Mesendoderm (in vitro differentiated cells): ENCODE data around the gene TEX35. TPM values are rescaled to one million over a fixed set of nuclear protein-coding genes. Genes with fewer than 3 reads are reported as not detected.

Experiments
- DNase-seq: peaks from one replicate; pipeline ENCODE4 v3.0.0; 2013
- H2AK5ac ChIP-seq: 2 replicates; pipeline ENCODE4 v1.6.1; 2013; ENCODE audit warnings: low read length, inconsistent platforms
- H2BK120ac ChIP-seq: 2 replicates; pipeline ENCODE4 v1.6.1; 2013; ENCODE audit warnings: low read depth, mild to moderate bottlenecking, low read length, moderate library complexity, mixed read lengths
- H2BK15ac ChIP-seq: replicated peaks from 2 replicates; pipeline ENCODE4 v1.6.1; 2013; ENCODE audit warnings: low read depth, mild to moderate bottlenecking, moderate library complexity
- H2BK5ac ChIP-seq: 2 replicates; pipeline ENCODE4 v1.6.1; 2013; ENCODE audit warnings: low read length, inconsistent platforms
- H3K18ac ChIP-seq: 2 replicates; pipeline ENCODE4 v1.6.1; 2013; ENCODE audit warnings: mild to moderate bottlenecking, low read length, mixed read lengths
- H3K23ac ChIP-seq: one replicate; pipeline ENCODE4 v1.6.1; 2013; ENCODE audit warnings: low read length
- H3K27ac ChIP-seq: 2 replicates; pipeline ENCODE4 v1.5.1; 2013; ENCODE audit warnings: low read depth, mild to moderate bottlenecking, inconsistent platforms, low read length, moderate library complexity
- H3K27me3 ChIP-seq: 2 replicates; pipeline ENCODE4 v1.6.1; 2013; ENCODE audit warnings: low read length, control low read depth, mild to moderate bottlenecking, inconsistent platforms; ENCODE audit not compliant: insufficient read depth, poor library complexity
- H3K36me3 ChIP-seq: 2 replicates; pipeline ENCODE4 v1.6.1; 2013; ENCODE audit warnings: low read length, inconsistent platforms; ENCODE audit not compliant: control insufficient read depth, insufficient read depth
- H3K4ac ChIP-seq: one replicate; pipeline ENCODE4 v1.6.1; 2013; ENCODE audit warnings: low read depth, mild to moderate bottlenecking, low read length, moderate library complexity
- H3K4me1 ChIP-seq: 2 replicates; pipeline ENCODE4 v1.6.1; 2013; ENCODE audit warnings: low read depth, low read length, inconsistent platforms; ENCODE audit not compliant: control insufficient read depth
- H3K4me2 ChIP-seq: 2 replicates; pipeline ENCODE4 v1.6.1; 2013; ENCODE audit warnings: low read length
- H3K4me3 ChIP-seq: 2 replicates; pipeline ENCODE4 v1.5.1; 2013; ENCODE audit warnings: mild to moderate bottlenecking, low read length
- H3K56ac ChIP-seq: one replicate; pipeline ENCODE4 v1.6.1; 2013; ENCODE audit warnings: low read length
- H3K79me1 ChIP-seq: 2 replicates; pipeline ENCODE4 v1.6.1; 2013; ENCODE audit warnings: low read length, inconsistent platforms
- H3K79me2 ChIP-seq: 2 replicates; pipeline ENCODE4 v1.6.1; 2013; ENCODE audit warnings: mild to moderate bottlenecking, low read length; ENCODE audit not compliant: control insufficient read depth, insufficient read depth
- H3K9ac ChIP-seq: 2 replicates; pipeline ENCODE4 v1.6.1; 2013; ENCODE audit warnings: low read length, inconsistent platforms
- H4K5ac ChIP-seq: one replicate; pipeline ENCODE4 v1.6.1; 2013; ENCODE audit warnings: low read length
- H4K8ac ChIP-seq: one replicate; pipeline ENCODE4 v1.6.1; 2013; ENCODE audit warnings: low read depth, mild to moderate bottlenecking, control low read depth, low read length, moderate library complexity
- WGBS: extraction: QIAGEN DNeasy Blood & Tissue Kit; methylation state at CpG from one replicate; pipeline ENCODE4 v1.1.7; 2013; ENCODE audit warnings: low lambda C conversion rate, missing lambda C conversion rate; ENCODE audit not compliant: insufficient coverage; ENCODE audit errors: extremely low coverage; 5-methylcytosine and 5-hydroxymethylcytosine counted together
- small RNA-seq: library from polyadenylated mRNA; stranded (forward); fragments of <200 nt; extraction: miRNeasy Mini kit (QIAGEN cat#:217004); gene quantifications from one replicate; pipeline ENCODE3, GENCODE V24; 2013; ENCODE audit not compliant: insufficient read depth

Gene TEX35

DNA sequence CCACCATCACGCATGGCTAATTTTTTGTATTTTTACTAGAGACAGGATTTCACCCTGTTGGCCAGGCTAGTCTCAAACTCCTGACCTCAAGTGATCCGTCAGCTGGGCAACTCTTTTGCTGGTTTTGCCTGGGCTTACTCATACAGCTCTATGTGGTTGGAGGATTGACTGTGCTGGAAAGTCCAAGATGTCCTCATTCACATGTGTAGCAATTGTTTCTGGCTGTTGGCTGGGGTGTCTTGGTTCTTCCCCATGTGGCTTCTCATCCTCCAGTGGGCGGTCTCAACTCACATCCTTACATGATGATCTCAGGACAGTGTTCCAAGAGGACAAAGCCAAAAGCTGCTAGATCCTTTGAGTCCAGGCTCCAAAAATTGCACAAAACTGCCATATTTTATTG, 53.3 kb downstream of the TEX35 start:
- no peak overlapping the region for H3K27ac ChIP-seq

DNA sequence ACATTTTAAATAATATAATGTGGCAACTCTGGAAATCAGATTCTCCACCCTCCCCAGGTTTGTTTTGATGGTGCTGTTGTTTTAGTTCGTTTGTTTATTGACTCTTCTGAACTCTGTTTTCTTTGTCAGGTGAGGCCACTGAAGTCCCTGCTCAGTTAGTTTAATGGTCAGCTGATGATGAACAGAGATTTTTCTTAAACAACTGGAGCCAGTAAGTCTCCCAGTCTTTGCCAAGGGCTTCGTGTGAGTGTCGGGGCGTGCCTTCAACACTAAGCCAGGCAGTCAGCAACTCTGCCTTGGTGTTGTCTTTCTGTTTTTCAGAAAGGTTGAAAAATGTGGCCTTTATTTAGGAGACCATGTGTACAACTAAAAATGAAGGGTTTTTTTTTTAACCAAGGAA, 58.9 kb downstream of the TEX35 start:
- Histone ChIP-seq H3K27ac (no peak overlapping the region), H3K4me1 (no peaks in the 10 kb centered on the region), H2BK5ac (no peak overlapping the region), H3K36me3 (no peaks in the 10 kb centered on the region), H2BK15ac (no peak overlapping the region), H3K4me2 (no peak overlapping the region), H3K18ac (no peak overlapping the region), H2AK5ac (no peak overlapping the region), H3K56ac (no peak overlapping the region), H3K23ac (no peak overlapping the region), H3K9ac (no peak overlapping the region), H3K79me2 (no peaks in the 10 kb centered on the region), H3K79me1 (no peaks in the 10 kb centered on the region), H3K4ac (no peak overlapping the region), H2BK120ac (no peak overlapping the region), H3K4me3 (no peak overlapping the region), H4K8ac (no peak overlapping the region), H4K5ac (no peak overlapping the region), H3K27me3 (no peaks in the 10 kb centered on the region)
- no peak for DNase-seq
- no CpG with 5 or more reads among the region's 4 CpGs for WGBS

More for the DNA sequence above, 53.3 kb downstream of the TEX35 start:
- Histone ChIP-seq H3K4me2 (no peak overlapping the region), H3K79me2 (no peaks in the 10 kb centered on the region), H4K8ac (no peak overlapping the region), H2BK15ac (no peak overlapping the region), H3K36me3 (no peaks in the 10 kb centered on the region), H3K56ac (no peak overlapping the region), H3K4ac (no peak overlapping the region), H2AK5ac (no peak overlapping the region), H4K5ac (no peak overlapping the region), H3K23ac (no peak overlapping the region), H3K4me1 (no peaks in the 10 kb centered on the region), H2BK5ac (no peak overlapping the region), H3K4me3 (no peak overlapping the region), H3K18ac (no peak overlapping the region), H2BK120ac (no peak overlapping the region), H3K79me1 (no peaks in the 10 kb centered on the region), H3K9ac (no peak overlapping the region), H3K27me3 (peaks cover 1% of the 10 kb centered on the region)
- no peak for DNase-seq
- no CpG with 5 or more reads among the region's 3 CpGs for WGBS

Small RNA genes lying within 50 kb of the gene (small RNA-seq; reads per million reads assigned to genes)
- not detected for gene RF00017
- gene RNA5SP69: not detected
